Neural cell (in vitro differentiated cells): ENCODE data around the gene C3. TPM values are rescaled to one million over a fixed set of nuclear protein-coding genes. Genes with fewer than 3 reads are reported as not detected.

Experiments
- H2AFZ ChIP-seq: fragments of 200-600, 300-800 bp; sonication (generic), shearing (Covaris generic); 2 replicates; pipeline ENCODE4 v1.6.0; 2014; ENCODE audit warnings: low read depth, mild to moderate bottlenecking, antibody characterized with exemption, low read length, moderate library complexity
- H3F3A ChIP-seq: fragments of 200-600 bp; shearing (Covaris generic); 2 replicates; pipeline ENCODE4 v1.6.1; 2016; ENCODE audit warnings: mild to moderate bottlenecking, moderate library complexity, mixed read lengths, antibody characterized with exemption, low read length; ENCODE audit not compliant: insufficient read depth, poor library complexity, severe bottlenecking
- H3K27ac ChIP-seq: fragments of 200-600, 300-800 bp; sonication (generic), shearing (Covaris generic); 2 replicates; pipeline ENCODE4 v1.5.1; 2014; ENCODE audit warnings: mild to moderate bottlenecking, low read length, moderate library complexity
- H3K27me3 ChIP-seq: fragments of 300-800, 200-600 bp; sonication (generic), shearing (Covaris generic); 2 replicates; pipeline ENCODE4 v1.6.0; 2014; ENCODE audit warnings: mild to moderate bottlenecking, low read depth, low read length, moderate library complexity; ENCODE audit not compliant: insufficient read depth
- H3K36me3 ChIP-seq: fragments of 300-800, 200-600 bp; sonication (generic), shearing (Covaris generic); 2 replicates; pipeline ENCODE4 v1.5.1; 2014; ENCODE audit warnings: mild to moderate bottlenecking, antibody characterized with exemption, low read length, moderate library complexity; ENCODE audit not compliant: insufficient read depth
- H3K4me2 ChIP-seq: fragments of 300-800, 200-600 bp; sonication (generic), shearing (Covaris generic); 2 replicates; pipeline ENCODE4 v1.6.0; 2014; ENCODE audit warnings: mild to moderate bottlenecking, low read length
- H3K4me3 ChIP-seq: fragments of 300-800, 200-600 bp; sonication (generic), shearing (Covaris generic); 2 replicates; pipeline ENCODE4 v1.5.1; 2014; ENCODE audit warnings: mild to moderate bottlenecking, low read length, moderate library complexity
- H3K79me2 ChIP-seq: fragments of 200-600 bp; shearing (Covaris generic); replicated peaks from 2 replicates; pipeline ENCODE4 v1.6.0; 2014; ENCODE audit warnings: mild to moderate bottlenecking, low read length, moderate library complexity; ENCODE audit not compliant: insufficient read depth
- H3K9ac ChIP-seq: fragments of 300-800, 200-600 bp; sonication (generic), shearing (Covaris generic); 2 replicates; pipeline ENCODE4 v1.6.1; 2016; ENCODE audit warnings: mild to moderate bottlenecking, low read length, mixed read lengths
- H3K9me2 ChIP-seq: fragments of 200-600 bp; shearing (Covaris generic); 2 replicates; pipeline ENCODE4 v1.6.1; 2016; ENCODE audit warnings: mild to moderate bottlenecking, low read length, mixed read lengths; ENCODE audit not compliant: insufficient read depth
- H3K9me3 ChIP-seq: fragments of 200-600, 300-800 bp; sonication (generic), shearing (Covaris generic); 2 replicates; pipeline ENCODE4 v1.6.1; 2016; ENCODE audit warnings: mild to moderate bottlenecking, mixed run types, low read length, moderate library complexity, mixed read lengths
- H4K20me1 ChIP-seq: fragments of 200-600 bp; shearing (Covaris generic); 2 replicates; pipeline ENCODE4 v1.6.1; 2016; ENCODE audit warnings: mild to moderate bottlenecking, mixed run types; ENCODE audit not compliant: insufficient read depth
- EP300 ChIP-seq: fragments of 450-650 bp; conservative IDR thresholded peaks from 2 replicates; pipeline ENCODE4 v1.6.1; 2014; ENCODE audit warnings: antibody characterized with exemption, mild to moderate bottlenecking, moderate library complexity; ENCODE audit not compliant: poor library complexity, severe bottlenecking
- EZH2 ChIP-seq: fragments of 200-600, 300-800 bp; shearing (Covaris generic), sonication (generic); IDR thresholded peaks from 2 replicates; pipeline ENCODE4 v1.6.1; 2014; ENCODE audit warnings: antibody characterized with exemption, low read length, borderline replicate concordance, mild to moderate bottlenecking; ENCODE audit not compliant: insufficient read depth, poor library complexity, severe bottlenecking
- MXI1 ChIP-seq: fragments of 450-650 bp; conservative IDR thresholded peaks from 2 replicates; pipeline ENCODE4 v1.6.1; 2014; ENCODE audit warnings: antibody characterized with exemption, mild to moderate bottlenecking; ENCODE audit not compliant: poor library complexity, severe bottlenecking
- POLR2AphosphoS5 ChIP-seq: IDR thresholded peaks from 2 replicates; pipeline ENCODE4 v1.6.1; 2012
- RAD21 ChIP-seq: fragments of 450-650 bp; conservative IDR thresholded peaks from 2 replicates; pipeline ENCODE4 v1.6.1; 2014; ENCODE audit warnings: antibody characterized with exemption, mild to moderate bottlenecking, moderate library complexity
- SMC3 ChIP-seq: fragments of 450-650 bp; conservative IDR thresholded peaks from 2 replicates; pipeline ENCODE4 v1.6.1; 2014; ENCODE audit warnings: antibody characterized with exemption, mild to moderate bottlenecking, moderate library complexity; ENCODE audit not compliant: poor library complexity
- TAF1 ChIP-seq: IDR thresholded peaks from 2 replicates; pipeline ENCODE4 v1.6.1; 2012; ENCODE audit warnings: low read depth
- polyA plus RNA-seq: library from polyadenylated mRNA; depleted of rRNA; stranded (reverse); fragments of >200 nt; gene quantifications from 2 replicates; pipeline ENCODE4 v1.2.3, GENCODE V29; 2014
- TF ChIP-seq, protein P1 (sequence below): IDR thresholded peaks from 2 replicates; pipeline ENCODE4 v1.6.1; 2012; ENCODE audit warnings: borderline replicate concordance
- TF ChIP-seq, protein P2 (sequence below): fragments of 450-650 bp; IDR thresholded peaks from 2 replicates; pipeline ENCODE4 v1.5.1; 2014; ENCODE audit warnings: antibody characterized with exemption, mild to moderate bottlenecking, moderate library complexity; ENCODE audit not compliant: poor library complexity, severe bottlenecking

C3 gene
- polyA plus RNA-seq, 1 donor from 2014 or later = not detected

DNA sequence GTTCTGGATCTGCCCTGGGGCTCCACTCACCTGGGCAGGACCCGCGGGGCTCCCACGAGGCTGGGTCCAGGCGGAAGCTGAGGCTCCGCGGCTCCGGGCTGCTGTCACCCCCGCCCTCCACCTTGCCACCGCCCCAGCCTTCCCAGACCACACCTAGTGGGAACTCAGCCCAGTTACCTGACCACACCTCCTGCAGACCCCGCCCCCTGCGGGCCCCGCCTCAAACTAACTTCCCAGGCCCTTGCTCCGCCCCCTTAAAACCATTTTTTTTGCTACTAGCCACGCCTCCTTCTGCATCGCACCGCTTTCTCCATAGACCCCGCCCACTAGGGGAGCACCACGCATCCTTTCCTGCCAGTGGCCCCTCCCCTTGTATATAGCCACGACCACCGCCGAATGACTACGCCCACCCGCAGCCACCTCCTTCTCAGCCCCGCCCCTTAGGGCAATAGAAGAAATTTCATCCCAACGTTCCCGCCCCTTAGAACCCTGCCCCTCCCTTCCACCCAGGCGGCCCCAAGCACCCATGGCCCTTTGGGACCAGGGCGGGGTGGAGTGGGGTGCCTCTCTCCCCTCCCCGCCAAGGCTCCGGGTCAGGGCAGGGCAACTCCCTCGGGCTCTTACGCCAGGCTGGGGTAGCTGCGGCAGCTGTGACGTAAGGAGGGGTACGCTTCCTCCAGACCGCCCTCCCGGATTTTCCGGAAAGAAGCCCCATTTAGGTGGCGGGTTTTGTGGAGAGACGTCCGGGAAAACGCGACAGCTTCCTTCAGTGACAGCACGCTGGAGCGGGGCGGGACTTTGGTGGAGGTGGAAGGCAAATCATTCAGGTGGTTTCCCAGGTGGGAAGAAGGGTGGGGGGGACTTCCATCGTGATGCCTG, 47.1 kb upstream of the C3 start, which contains the start of gene SH2D3A:
TSS of gene SH2D3A (minus strand) at position 79 of the 879 bp plus-strand sequence. CDS start 3,687 bp downstream, outside the sequence.
- no peaks in the 10 kb centered on the region for H3K36me3 ChIP-seq
- H2AFZ ChIP-seq = no peak within 1 kb of the TSS
- no peaks in the 10 kb centered on the region for H3K79me2 ChIP-seq
- TF ChIP-seq TAF1 (no peak), POLR2AphosphoS5 (no peak), MXI1 (no peak), RAD21 (no peak), EZH2 (no peak), SMC3 (no peak), EP300 (no peak)
- TF ChIP-seq, protein P1, sequence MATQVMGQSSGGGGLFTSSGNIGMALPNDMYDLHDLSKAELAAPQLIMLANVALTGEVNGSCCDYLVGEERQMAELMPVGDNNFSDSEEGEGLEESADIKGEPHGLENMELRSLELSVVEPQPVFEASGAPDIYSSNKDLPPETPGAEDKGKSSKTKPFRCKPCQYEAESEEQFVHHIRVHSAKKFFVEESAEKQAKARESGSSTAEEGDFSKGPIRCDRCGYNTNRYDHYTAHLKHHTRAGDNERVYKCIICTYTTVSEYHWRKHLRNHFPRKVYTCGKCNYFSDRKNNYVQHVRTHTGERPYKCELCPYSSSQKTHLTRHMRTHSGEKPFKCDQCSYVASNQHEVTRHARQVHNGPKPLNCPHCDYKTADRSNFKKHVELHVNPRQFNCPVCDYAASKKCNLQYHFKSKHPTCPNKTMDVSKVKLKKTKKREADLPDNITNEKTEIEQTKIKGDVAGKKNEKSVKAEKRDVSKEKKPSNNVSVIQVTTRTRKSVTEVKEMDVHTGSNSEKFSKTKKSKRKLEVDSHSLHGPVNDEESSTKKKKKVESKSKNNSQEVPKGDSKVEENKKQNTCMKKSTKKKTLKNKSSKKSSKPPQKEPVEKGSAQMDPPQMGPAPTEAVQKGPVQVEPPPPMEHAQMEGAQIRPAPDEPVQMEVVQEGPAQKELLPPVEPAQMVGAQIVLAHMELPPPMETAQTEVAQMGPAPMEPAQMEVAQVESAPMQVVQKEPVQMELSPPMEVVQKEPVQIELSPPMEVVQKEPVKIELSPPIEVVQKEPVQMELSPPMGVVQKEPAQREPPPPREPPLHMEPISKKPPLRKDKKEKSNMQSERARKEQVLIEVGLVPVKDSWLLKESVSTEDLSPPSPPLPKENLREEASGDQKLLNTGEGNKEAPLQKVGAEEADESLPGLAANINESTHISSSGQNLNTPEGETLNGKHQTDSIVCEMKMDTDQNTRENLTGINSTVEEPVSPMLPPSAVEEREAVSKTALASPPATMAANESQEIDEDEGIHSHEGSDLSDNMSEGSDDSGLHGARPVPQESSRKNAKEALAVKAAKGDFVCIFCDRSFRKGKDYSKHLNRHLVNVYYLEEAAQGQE = no peak
- TF ChIP-seq, protein P2, sequence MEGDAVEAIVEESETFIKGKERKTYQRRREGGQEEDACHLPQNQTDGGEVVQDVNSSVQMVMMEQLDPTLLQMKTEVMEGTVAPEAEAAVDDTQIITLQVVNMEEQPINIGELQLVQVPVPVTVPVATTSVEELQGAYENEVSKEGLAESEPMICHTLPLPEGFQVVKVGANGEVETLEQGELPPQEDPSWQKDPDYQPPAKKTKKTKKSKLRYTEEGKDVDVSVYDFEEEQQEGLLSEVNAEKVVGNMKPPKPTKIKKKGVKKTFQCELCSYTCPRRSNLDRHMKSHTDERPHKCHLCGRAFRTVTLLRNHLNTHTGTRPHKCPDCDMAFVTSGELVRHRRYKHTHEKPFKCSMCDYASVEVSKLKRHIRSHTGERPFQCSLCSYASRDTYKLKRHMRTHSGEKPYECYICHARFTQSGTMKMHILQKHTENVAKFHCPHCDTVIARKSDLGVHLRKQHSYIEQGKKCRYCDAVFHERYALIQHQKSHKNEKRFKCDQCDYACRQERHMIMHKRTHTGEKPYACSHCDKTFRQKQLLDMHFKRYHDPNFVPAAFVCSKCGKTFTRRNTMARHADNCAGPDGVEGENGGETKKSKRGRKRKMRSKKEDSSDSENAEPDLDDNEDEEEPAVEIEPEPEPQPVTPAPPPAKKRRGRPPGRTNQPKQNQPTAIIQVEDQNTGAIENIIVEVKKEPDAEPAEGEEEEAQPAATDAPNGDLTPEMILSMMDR = no peak
- H3K4me2 ChIP-seq = peak within 1 kb of the TSS; percentile 48
- H3K27ac ChIP-seq = no peak within 1 kb of the TSS
- H3F3A ChIP-seq = no peaks in the 10 kb centered on the region
- H3K4me3 ChIP-seq = peak within 1 kb of the TSS; percentile 63
- H3K27me3 ChIP-seq = peaks cover 32% of the 10 kb centered on the region
- H3K9me3 ChIP-seq = no peaks in the 10 kb centered on the region
- no peaks in the 10 kb centered on the region for H3K9me2 ChIP-seq
- no peaks in the 10 kb centered on the region for H4K20me1 ChIP-seq
- peak within 1 kb of the TSS; percentile 20 for H3K9ac ChIP-seq

DNA sequence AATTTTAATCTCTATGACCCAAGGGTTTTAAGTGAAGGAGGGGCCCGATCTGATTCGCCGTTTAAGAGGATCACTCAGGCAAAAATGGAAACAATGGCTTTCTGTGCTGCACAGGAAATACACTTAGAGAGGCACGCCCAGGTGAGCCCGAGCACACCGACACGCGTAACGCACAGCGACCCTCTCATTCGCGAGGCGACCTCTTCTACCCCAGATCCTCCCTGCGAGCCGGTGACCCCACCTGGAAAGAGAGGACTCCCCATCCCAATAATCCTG, 46.6 kb upstream of the C3 start:
- Histone ChIP-seq H3K9me2 (no peaks in the 10 kb centered on the region), H3K4me3 (peak overlapping the region; percentile 63), H3K9me3 (no peaks in the 10 kb centered on the region), H3K79me2 (no peaks in the 10 kb centered on the region), H4K20me1 (no peaks in the 10 kb centered on the region), H3F3A (no peaks in the 10 kb centered on the region), H3K36me3 (no peaks in the 10 kb centered on the region), H3K4me2 (peak overlapping the region; percentile 48), H3K9ac (peak overlapping the region; percentile 20), H3K27ac (no peak overlapping the region), H2AFZ (no peak overlapping the region), H3K27me3 (peaks cover 32% of the 10 kb centered on the region)
- TF ChIP-seq RAD21 (no peak), MXI1 (no peak), EZH2 (no peak), TAF1 (no peak), EP300 (no peak), SMC3 (no peak), POLR2AphosphoS5 (no peak)
- TF ChIP-seq, protein P2 = no peak
- TF ChIP-seq, protein P1 = no peak
